GM19463 (cell line): Measurements from ENCODE around the gene ATPAF2.
"Not testable (repeated sequence)": the region's sequence is repeated elsewhere in the genome, so short reads cannot be mapped to it uniquely, and the experiment has no call there.

ENCODE experiments used
- ATAC-seq: cut with Tn5 transposase; IDR thresholded peaks from one replicate; pipeline ENCODE4 v1.9.1; 2021; ENCODE audit warnings: mild to moderate bottlenecking, moderate library complexity; ENCODE audit not compliant: unreplicated experiment

The ATPAF2 gene

GRCh38 chr17:18014006-18014405, 25.0 kb downstream of the ATPAF2 start:
- ATAC-seq, result no peak

- ATAC-seq, result no peak
These were observed 27.7 kb downstream of the ATPAF2 start for GRCh38 chr17:18011286-18011685.

GRCh38 chr17:18009609-18010420, 29.2 kb downstream of the ATPAF2 start:
- ATAC-seq, result no peak

- ATAC-seq, result no peak
These were observed 30.3 kb downstream of the ATPAF2 start for GRCh38 chr17:18008496-18009268.

GRCh38 chr17:18006495-18007239, 32.3 kb downstream of the ATPAF2 start:
- no peak for ATAC-seq

GRCh38 chr17:18005496-18005895, 33.5 kb downstream of the ATPAF2 start:
- no peak for ATAC-seq

GRCh38 chr17:18004884-18005305, 34.1 kb downstream of the ATPAF2 start:
- ATAC-seq, result no peak

- no peak for ATAC-seq
These were observed 34.6 kb downstream of the ATPAF2 start for GRCh38 chr17:18004345-18004744.

GRCh38 chr17:18002171-18002570, 36.8 kb downstream of the ATPAF2 start:
- no peak for ATAC-seq

GRCh38 chr17:18000030-18000408, 38.9 kb downstream of the ATPAF2 start:
- no peak for ATAC-seq

GRCh38 chr17:17999364-18000029, 39.5 kb downstream of the ATPAF2 start:
- ATAC-seq, result no peak

GRCh38 chr17:17998934-17999333, 40.0 kb downstream of the ATPAF2 start:
- no peak for ATAC-seq

- not testable (repeated sequence) for ATAC-seq
These were observed 43.1 kb downstream of the ATPAF2 start for GRCh38 chr17:17995887-17996286.

- no peak for ATAC-seq
These were observed 44.5 kb downstream of the ATPAF2 start for GRCh38 chr17:17994271-17995069.

- no peak for ATAC-seq
These were observed 45.1 kb downstream of the ATPAF2 start for GRCh38 chr17:17993852-17994251.

GRCh38 chr17:17993366-17993765, 45.6 kb downstream of the ATPAF2 start:
- ATAC-seq, result no peak

- ATAC-seq, result no peak
These were observed 48.7 kb downstream of the ATPAF2 start for GRCh38 chr17:17990282-17990681.

- no peak for ATAC-seq
These were observed 49.4 kb downstream of the ATPAF2 start for GRCh38 chr17:17989618-17990017.

- ATAC-seq, result no peak
These were observed 49.9 kb downstream of the ATPAF2 start for GRCh38 chr17:17989081-17989480.

GRCh38 chr17:17988427-17988945, 50.5 kb downstream of the ATPAF2 start:
- no peak for ATAC-seq
